Colonic mucosa (tissue), 4 donors: ENCODE results near the gene CHERP. TPM values are rescaled to one million over a fixed set of nuclear protein-coding genes. Genes with fewer than 3 reads are reported as not detected.

Source experiments
- DNase-seq: peaks from one replicate; pipeline ENCODE4 v3.0.0-alpha.2; 2020
- H3K27ac ChIP-seq: fragments of 200-600 bp; one replicate; pipeline ENCODE4 v1.8.0; 2021
- H3K27me3 ChIP-seq: fragments of 200-600 bp; one replicate; pipeline ENCODE4 v1.8.0; 2021
- H3K36me3 ChIP-seq: fragments of 200-600 bp; one replicate; pipeline ENCODE4 v1.8.0; 2021
- H3K4me1 ChIP-seq: fragments of 200-600 bp; one replicate; pipeline ENCODE4 v1.8.0; 2021; ENCODE audit warnings: mild to moderate bottlenecking
- H3K4me3 ChIP-seq: fragments of 200-600 bp; one replicate; pipeline ENCODE4 v1.8.0; 2021
- H3K9ac ChIP-seq, 2 donors: one replicate each; pipeline ENCODE4 v1.7.0; 2013; ENCODE audit warnings: control low read depth in 2 of 2, low read depth in 2 of 2, low read length in 2 of 2
- H3K9me3 ChIP-seq: fragments of 200-600 bp; one replicate; pipeline ENCODE4 v1.8.0; 2021
- intact Hi-C: fragments of 100-400 bp; cut with DNase I; formaldehyde crosslinking; loops from one replicate; pipeline ENCODE4 v1.14.1; 2022
- total RNA-seq, 2 donors: library from RNA; stranded (reverse); fragmentation: NEBNext Ultra II Directional in 1 of 2; extraction: Animal tissue kit (Norgen Biotek cat#: 25700) in 1 of 2; gene quantifications; one replicate each; pipeline ENCODE4 v1.2.1, GENCODE V29; 2021
- TF ChIP-seq, protein P1 (sequence below): fragments of 200-600 bp; IDR thresholded peaks from one replicate; pipeline ENCODE4 v1.8.0; 2022; ENCODE audit warnings: antibody characterized with exemption, mild to moderate bottlenecking
- donor health status: healthy.
- donor health status: DM: no; HTN: no; CAD: no.
- donor health status: DM: no; HTN: no; CAD: no.

The CHERP gene
- total RNA-seq, 2 donors from 2014 or later = 35.2 to 54.0 TPM

DNA sequence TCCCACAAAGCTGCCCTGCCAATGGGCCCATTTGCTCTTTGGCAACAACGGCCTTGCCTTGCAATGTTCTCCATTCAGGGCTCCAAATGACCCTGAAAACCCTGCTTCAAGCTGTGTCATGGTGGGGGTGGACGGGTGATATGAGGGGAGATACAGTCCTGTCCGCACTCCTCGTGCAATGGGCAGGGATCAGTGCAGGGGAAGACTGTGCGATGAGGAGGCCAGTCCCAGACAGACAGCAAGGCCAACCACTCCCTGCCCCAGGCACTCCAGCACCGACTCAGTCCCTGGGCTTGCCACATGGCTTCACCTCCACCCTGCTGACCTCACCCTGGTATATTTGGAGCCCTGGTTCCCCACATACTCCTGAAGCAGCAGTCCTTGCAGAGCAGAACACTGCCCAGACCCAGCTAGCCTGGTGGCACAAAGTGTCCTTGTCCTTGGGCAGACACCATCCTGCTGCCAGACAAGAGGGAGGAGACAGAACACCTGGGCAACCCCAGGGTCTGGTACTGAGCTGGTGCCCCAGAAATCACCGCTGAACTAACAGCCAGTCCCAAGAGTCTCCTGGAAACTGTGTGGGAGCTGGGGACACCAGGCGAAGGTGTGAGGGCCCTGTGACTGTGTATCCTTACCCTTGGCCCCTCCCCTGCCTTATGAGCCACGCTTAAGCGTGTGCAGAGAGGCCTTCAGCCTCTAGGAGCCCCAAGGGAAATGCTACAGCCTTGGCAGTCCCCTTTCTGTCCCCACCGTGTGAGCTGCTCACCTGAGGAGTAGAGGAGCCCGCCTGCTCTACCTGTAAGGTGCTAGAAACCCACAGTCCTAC lies 39.1 kb upstream of the CHERP start:
- H3K9ac ChIP-seq = no peak overlapping the region
- H3K27me3 ChIP-seq = no peaks in the 10 kb centered on the region
- peaks cover under 1% of the 10 kb centered on the region for H3K36me3 ChIP-seq
- H3K9me3 ChIP-seq = no peaks in the 10 kb centered on the region
- intact Hi-C loops = no loop called here
- H3K27ac ChIP-seq = no peak overlapping the region
- H3K4me1 ChIP-seq = peaks cover 20% of the 10 kb centered on the region
- H3K4me3 ChIP-seq = no peak overlapping the region
- TF ChIP-seq, protein P1, sequence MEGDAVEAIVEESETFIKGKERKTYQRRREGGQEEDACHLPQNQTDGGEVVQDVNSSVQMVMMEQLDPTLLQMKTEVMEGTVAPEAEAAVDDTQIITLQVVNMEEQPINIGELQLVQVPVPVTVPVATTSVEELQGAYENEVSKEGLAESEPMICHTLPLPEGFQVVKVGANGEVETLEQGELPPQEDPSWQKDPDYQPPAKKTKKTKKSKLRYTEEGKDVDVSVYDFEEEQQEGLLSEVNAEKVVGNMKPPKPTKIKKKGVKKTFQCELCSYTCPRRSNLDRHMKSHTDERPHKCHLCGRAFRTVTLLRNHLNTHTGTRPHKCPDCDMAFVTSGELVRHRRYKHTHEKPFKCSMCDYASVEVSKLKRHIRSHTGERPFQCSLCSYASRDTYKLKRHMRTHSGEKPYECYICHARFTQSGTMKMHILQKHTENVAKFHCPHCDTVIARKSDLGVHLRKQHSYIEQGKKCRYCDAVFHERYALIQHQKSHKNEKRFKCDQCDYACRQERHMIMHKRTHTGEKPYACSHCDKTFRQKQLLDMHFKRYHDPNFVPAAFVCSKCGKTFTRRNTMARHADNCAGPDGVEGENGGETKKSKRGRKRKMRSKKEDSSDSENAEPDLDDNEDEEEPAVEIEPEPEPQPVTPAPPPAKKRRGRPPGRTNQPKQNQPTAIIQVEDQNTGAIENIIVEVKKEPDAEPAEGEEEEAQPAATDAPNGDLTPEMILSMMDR = no peak
- no peak for DNase-seq

DNA sequence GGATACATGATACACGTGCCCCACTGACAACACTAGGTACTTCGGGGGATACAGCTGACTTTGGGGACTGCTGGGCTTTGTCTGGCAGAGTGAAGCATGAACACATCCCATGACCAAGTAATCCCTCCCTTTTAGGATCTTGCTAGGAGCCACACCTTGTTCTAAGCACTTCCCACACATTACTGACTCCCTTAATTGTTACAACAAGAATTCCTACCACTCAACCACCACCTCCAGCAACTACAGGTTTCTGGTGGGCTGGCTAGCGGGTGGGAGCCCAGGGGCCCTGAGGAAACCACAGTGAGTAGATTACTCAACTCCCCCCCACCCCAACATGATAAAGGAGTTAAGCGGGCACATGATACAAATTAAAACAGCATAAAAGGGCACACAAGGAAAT lies 37.1 kb upstream of the CHERP start:
- H3K4me1 ChIP-seq = peaks cover 6% of the 10 kb centered on the region
- TF ChIP-seq, protein P1 = no peak
- H3K4me3 ChIP-seq = no peak overlapping the region
- no peaks in the 10 kb centered on the region for H3K27me3 ChIP-seq
- H3K9me3 ChIP-seq = no peaks in the 10 kb centered on the region
- intact Hi-C loops = no loop called here
- no peak overlapping the region for H3K9ac ChIP-seq
- no peak overlapping the region for H3K27ac ChIP-seq
- no peak for DNase-seq
- H3K36me3 ChIP-seq = peaks cover 7% of the 10 kb centered on the region

DNA sequence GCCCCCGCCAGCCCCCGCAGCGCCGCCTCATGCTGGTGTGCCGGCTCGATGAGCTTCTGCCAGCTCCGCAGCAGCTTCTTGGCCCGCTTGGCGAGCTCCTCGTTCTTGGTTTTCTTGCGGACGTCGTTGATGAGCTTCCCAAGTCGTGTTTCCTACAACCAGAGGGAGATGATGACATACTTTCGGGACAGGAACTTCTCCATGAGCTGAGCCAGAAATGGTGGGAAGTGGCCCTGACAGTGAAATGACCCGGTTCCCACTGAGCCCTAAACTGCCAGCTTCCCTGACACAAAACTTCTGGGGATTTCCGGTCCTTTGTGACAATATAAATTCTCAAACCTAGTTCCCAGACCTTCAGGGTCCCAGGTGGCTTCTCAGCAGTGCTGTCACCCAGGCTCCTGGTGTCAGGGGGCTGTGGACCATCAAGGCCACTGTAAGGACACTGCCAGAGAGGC lies 35.3 kb upstream of the CHERP start:
- Histone ChIP-seq H3K36me3 (peaks cover 7% of the 10 kb centered on the region), H3K27ac (no peak overlapping the region), H3K9ac (no peak overlapping the region), H3K9me3 (no peaks in the 10 kb centered on the region), H3K4me3 (no peak overlapping the region), H3K27me3 (no peaks in the 10 kb centered on the region), H3K4me1 (peaks cover 8% of the 10 kb centered on the region)
- TF ChIP-seq, protein P1 = no peak
- no peak for DNase-seq
- intact Hi-C loops = no loop called here

DNA sequence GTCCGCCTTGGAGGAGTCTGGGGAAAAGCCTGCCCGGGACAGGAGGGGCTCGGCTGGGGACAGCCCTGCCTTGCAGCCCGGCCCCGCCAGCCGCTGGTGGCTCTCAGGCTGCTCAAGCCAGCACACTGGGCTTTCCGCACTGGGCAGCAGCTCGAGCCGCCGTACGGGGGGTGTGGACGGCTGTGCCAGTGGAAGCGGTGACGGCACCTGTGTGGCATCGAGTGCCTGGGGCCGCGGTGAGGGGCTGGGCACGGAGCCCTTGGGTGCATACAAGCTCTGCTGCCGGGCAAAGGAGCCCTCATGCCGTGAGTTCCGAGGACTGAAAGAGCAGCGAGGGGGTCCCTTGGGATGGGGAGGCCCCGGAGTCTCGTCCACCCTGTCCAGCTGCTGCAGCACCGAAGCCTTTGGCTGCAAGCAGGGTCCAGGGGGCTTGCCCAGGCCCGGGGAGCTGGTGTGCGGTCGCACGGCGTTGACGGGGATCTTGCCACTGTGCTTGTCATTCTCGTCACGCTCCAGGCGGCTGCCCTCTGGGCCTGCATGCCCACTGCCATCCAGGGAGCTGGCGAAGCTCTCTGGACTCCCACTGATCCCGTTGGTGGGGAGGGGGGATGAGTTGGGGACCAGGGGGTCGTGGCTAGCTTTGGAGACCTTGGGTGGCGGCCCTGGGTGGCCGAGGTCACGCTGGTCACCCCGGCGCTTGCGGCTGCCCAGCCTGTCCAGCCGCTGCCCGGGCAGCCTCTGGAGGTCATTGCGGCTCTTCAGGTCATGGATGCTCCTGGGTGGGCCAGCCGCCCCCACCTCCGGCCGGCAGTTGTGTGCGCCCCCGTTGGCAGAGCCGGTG lies 34.7 kb upstream of the CHERP start:
- H3K36me3 ChIP-seq = peaks cover 7% of the 10 kb centered on the region
- intact Hi-C loops = no loop called here
- peaks cover 8% of the 10 kb centered on the region for H3K4me1 ChIP-seq
- TF ChIP-seq, protein P1 = no peak
- H3K4me3 ChIP-seq = no peak overlapping the region
- H3K27ac ChIP-seq = no peak overlapping the region
- H3K9ac ChIP-seq = no peak overlapping the region
- H3K27me3 ChIP-seq = no peaks in the 10 kb centered on the region
- no peaks in the 10 kb centered on the region for H3K9me3 ChIP-seq
- no peak for DNase-seq

DNA sequence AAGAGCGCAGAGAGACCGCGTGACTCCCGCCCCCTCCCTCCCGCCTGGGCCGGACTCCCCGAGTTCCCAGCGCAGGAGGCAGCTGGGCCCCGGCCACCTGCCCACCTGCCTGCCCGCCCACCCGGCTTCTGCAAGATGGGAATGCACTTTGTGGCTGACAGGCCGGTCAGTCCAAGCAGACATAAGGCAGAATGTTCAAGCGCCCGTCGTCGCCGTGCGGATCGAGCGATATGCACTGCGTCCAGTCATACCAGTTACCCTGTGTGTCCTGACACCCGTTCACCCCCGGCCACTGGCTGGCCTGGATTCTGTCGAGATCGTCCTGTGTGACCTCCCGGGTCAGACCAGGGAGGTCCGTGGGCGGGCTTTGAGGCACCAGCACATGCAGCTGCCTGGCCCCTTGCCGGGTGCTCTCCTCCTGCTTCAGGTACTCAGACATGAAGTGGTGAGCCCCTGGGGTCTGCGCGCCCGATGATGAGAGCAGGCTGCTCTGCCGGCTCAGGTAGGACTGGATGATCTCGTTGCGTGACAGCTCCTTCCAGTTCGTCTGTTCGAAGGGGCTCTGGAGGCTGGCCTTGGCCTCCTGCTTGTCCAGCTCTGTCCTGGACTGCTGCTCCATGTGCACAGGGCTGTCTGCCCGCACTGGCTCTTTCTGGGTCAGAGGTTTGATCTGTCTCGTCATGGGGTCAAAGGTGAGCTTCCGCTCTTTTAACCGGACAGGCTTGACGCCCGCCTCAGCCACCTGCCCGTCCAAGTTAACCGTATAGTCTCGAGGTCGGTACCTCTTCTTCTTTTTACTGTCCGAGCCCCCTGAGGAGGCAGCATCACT lies 33.8 kb upstream of the CHERP start:
- TF ChIP-seq, protein P1 = no peak
- Histone ChIP-seq H3K27me3 (no peaks in the 10 kb centered on the region), H3K9ac (no peak overlapping the region), H3K4me1 (peaks cover 8% of the 10 kb centered on the region), H3K4me3 (no peak overlapping the region), H3K27ac (no peak overlapping the region), H3K9me3 (no peaks in the 10 kb centered on the region), H3K36me3 (peaks cover 7% of the 10 kb centered on the region)
- intact Hi-C loops = no loop called here
- DNase-seq = no peak
